Activated CD8-positive, alpha-beta memory T cell treated with anti-CD3 and anti-CD28 coated beads for 36 hours (primary cell): ENCODE data around the gene UQCC2. TPM values are rescaled to one million over a fixed set of nuclear protein-coding genes. Genes with fewer than 3 reads are reported as not detected.

Experiments used
- CTCF ChIA-PET: fragments of 350-600 bp; sonication (Branson Sonifier 250); formaldehyde crosslinking; loops from one replicate; lab custom pipeline; 2021; ENCODE audit warnings: antibody characterized with exemption; lab: Charles Lee
- POLR2A ChIA-PET: fragments of 350-600 bp; sonication (Branson Sonifier 250); formaldehyde crosslinking; loops from one replicate; lab custom pipeline; 2021; ENCODE audit warnings: antibody characterized with exemption; lab: Charles Lee
- total RNA-seq, 2 experiments: library from RNA; stranded (reverse); gene quantifications; one replicate each; pipeline ENCODE4 v1.2.3, GENCODE V29; 2021

The UQCC2 gene
- total RNA-seq, 2 experiments from 2014 or later = 150 to 154 TPM

- CTCF ChIA-PET = interaction anchor here (0.5 kb wide), 1 partner anchor 42 kb away, joined by 4 read pairs; no protein-coding TSS in a partner anchor
- POLR2A ChIA-PET = no interaction called here
Measured at GRCh38 chr6:33658982-33659689, 52.4 kb downstream of the UQCC2 start.

GRCh38 chr6:33656844-33657243 is 54.7 kb downstream of the UQCC2 start:
- CTCF ChIA-PET = interaction anchor here (0.5 to 1.8 kb wide), 2 partner anchors 49 to 1176 kb away, joined by 3 to 4 read pairs; no protein-coding TSS in a partner anchor
- POLR2A ChIA-PET = interaction anchor here (0.6 kb wide), 1 partner anchor 470 kb away, joined by 4 read pairs; no protein-coding TSS in a partner anchor

- ChIA-PET CTCF (no interaction called here), POLR2A (no interaction called here)
Measured at GRCh38 chr6:33654831-33655554, 56.5 kb downstream of the UQCC2 start.

- CTCF ChIA-PET = interaction anchor here (0.7 kb wide), 1 partner anchor 20 kb away, joined by 3 read pairs; no protein-coding TSS in a partner anchor
- POLR2A ChIA-PET = no interaction called here
Measured at GRCh38 chr6:33652002-33652401, 59.5 kb downstream of the UQCC2 start.

GRCh38 chr6:33651403-33651802 is 60.1 kb downstream of the UQCC2 start:
- ChIA-PET CTCF (no interaction called here), POLR2A (no interaction called here)

Other genes with a start within 250 kb of the UQCC2 start
- gene BAK1, start 131.4 kb downstream of the UQCC2 start, total RNA-seq = 10 to 100 TPM; 45.2 to 46.3 TPM
- 10 to 100 TPM; 42.2 to 44.0 TPM for gene ITPR3, start 90.4 kb downstream of the UQCC2 start, total RNA-seq
- gene IP6K3, start 35.2 kb upstream of the UQCC2 start, total RNA-seq = not detected
- gene LEMD2, start 77.4 kb upstream of the UQCC2 start, total RNA-seq = 10 to 100 TPM; 45.6 to 48.1 TPM
- not detected for gene MLN, start 92.3 kb upstream of the UQCC2 start, total RNA-seq